ENCODE measurements around the gene PREX1.

Gene PREX1

GRCh38 chr20:48794816-48795457 is 32.9 kb downstream of the PREX1 start:
- no peaks in the 10 kb centered on the region for H3K27me3 ChIP-seq (ENCODE audit: control insufficient read depth, insufficient read depth, low read length)
- H3K4me3 ChIP-seq (ENCODE audit: low read depth, low read length), result no peak overlapping the region
- no peaks in the 10 kb centered on the region for H3K36me3 ChIP-seq (ENCODE audit: control insufficient read depth, insufficient read depth, low read length)
- H3K9me3 ChIP-seq (ENCODE audit: control insufficient read depth, insufficient read depth, low read length), result no peaks in the 10 kb centered on the region
- no peak overlapping the region for H3K9ac ChIP-seq (ENCODE audit: low read depth, low read length)
- H3K4me1 ChIP-seq (ENCODE audit: control insufficient read depth, insufficient read depth, low read length), result peaks cover 4% of the 10 kb centered on the region

- no peak overlapping the region for H3K4me3 ChIP-seq (ENCODE audit: low read depth, low read length)
- H3K36me3 ChIP-seq (ENCODE audit: control insufficient read depth, insufficient read depth, low read length), result no peaks in the 10 kb centered on the region
- no peaks in the 10 kb centered on the region for H3K9me3 ChIP-seq (ENCODE audit: control insufficient read depth, insufficient read depth, low read length)
- H3K9ac ChIP-seq (ENCODE audit: low read depth, low read length), result no peak overlapping the region
- H3K4me1 ChIP-seq (ENCODE audit: control insufficient read depth, insufficient read depth, low read length), result peaks cover 4% of the 10 kb centered on the region
- no peaks in the 10 kb centered on the region for H3K27me3 ChIP-seq (ENCODE audit: control insufficient read depth, insufficient read depth, low read length)
Observed at GRCh38 chr20:48794360-48794759, 33.4 kb downstream of the PREX1 start.

GRCh38 chr20:48793776-48794175 is 34.0 kb downstream of the PREX1 start:
- no peaks in the 10 kb centered on the region for H3K27me3 ChIP-seq (ENCODE audit: control insufficient read depth, insufficient read depth, low read length)
- no peaks in the 10 kb centered on the region for H3K9me3 ChIP-seq (ENCODE audit: control insufficient read depth, insufficient read depth, low read length)
- H3K4me1 ChIP-seq (ENCODE audit: control insufficient read depth, insufficient read depth, low read length), result peaks cover 4% of the 10 kb centered on the region
- H3K36me3 ChIP-seq (ENCODE audit: control insufficient read depth, insufficient read depth, low read length), result no peaks in the 10 kb centered on the region
- no peak overlapping the region for H3K4me3 ChIP-seq (ENCODE audit: low read depth, low read length)
- H3K9ac ChIP-seq (ENCODE audit: low read depth, low read length), result no peak overlapping the region

- no peaks in the 10 kb centered on the region for H3K4me1 ChIP-seq (ENCODE audit: control insufficient read depth, insufficient read depth, low read length)
- no peaks in the 10 kb centered on the region for H3K27me3 ChIP-seq (ENCODE audit: control insufficient read depth, insufficient read depth, low read length)
- no peak overlapping the region for H3K4me3 ChIP-seq (ENCODE audit: low read depth, low read length)
- no peaks in the 10 kb centered on the region for H3K9me3 ChIP-seq (ENCODE audit: control insufficient read depth, insufficient read depth, low read length)
- no peak overlapping the region for H3K9ac ChIP-seq (ENCODE audit: low read depth, low read length)
- no peaks in the 10 kb centered on the region for H3K36me3 ChIP-seq (ENCODE audit: control insufficient read depth, insufficient read depth, low read length)
Observed at GRCh38 chr20:48791666-48792071, 36.1 kb downstream of the PREX1 start.

- no peak overlapping the region for H3K9ac ChIP-seq (ENCODE audit: low read depth, low read length)
- H3K4me3 ChIP-seq (ENCODE audit: low read depth, low read length), result no peak overlapping the region
- no peaks in the 10 kb centered on the region for H3K4me1 ChIP-seq (ENCODE audit: control insufficient read depth, insufficient read depth, low read length)
- H3K9me3 ChIP-seq (ENCODE audit: control insufficient read depth, insufficient read depth, low read length), result no peaks in the 10 kb centered on the region
- no peaks in the 10 kb centered on the region for H3K27me3 ChIP-seq (ENCODE audit: control insufficient read depth, insufficient read depth, low read length)
- H3K36me3 ChIP-seq (ENCODE audit: control insufficient read depth, insufficient read depth, low read length), result no peaks in the 10 kb centered on the region
Observed at GRCh38 chr20:48791014-48791413, 36.8 kb downstream of the PREX1 start.

GRCh38 chr20:48790473-48791003 is 37.3 kb downstream of the PREX1 start:
- H3K4me3 ChIP-seq (ENCODE audit: low read depth, low read length), result no peak overlapping the region
- H3K27me3 ChIP-seq (ENCODE audit: control insufficient read depth, insufficient read depth, low read length), result no peaks in the 10 kb centered on the region
- no peak overlapping the region for H3K9ac ChIP-seq (ENCODE audit: low read depth, low read length)
- no peaks in the 10 kb centered on the region for H3K9me3 ChIP-seq (ENCODE audit: control insufficient read depth, insufficient read depth, low read length)
- H3K4me1 ChIP-seq (ENCODE audit: control insufficient read depth, insufficient read depth, low read length), result no peaks in the 10 kb centered on the region
- H3K36me3 ChIP-seq (ENCODE audit: control insufficient read depth, insufficient read depth, low read length), result no peaks in the 10 kb centered on the region

GRCh38 chr20:48789781-48790472 is 37.9 kb downstream of the PREX1 start:
- Histone ChIP-seq H3K9ac (ENCODE audit: low read depth, low read length) (no peak overlapping the region), H3K36me3 (ENCODE audit: control insufficient read depth, insufficient read depth, low read length) (no peaks in the 10 kb centered on the region), H3K27me3 (ENCODE audit: control insufficient read depth, insufficient read depth, low read length) (no peaks in the 10 kb centered on the region), H3K9me3 (ENCODE audit: control insufficient read depth, insufficient read depth, low read length) (no peaks in the 10 kb centered on the region), H3K4me1 (ENCODE audit: control insufficient read depth, insufficient read depth, low read length) (no peaks in the 10 kb centered on the region), H3K4me3 (ENCODE audit: low read depth, low read length) (no peak overlapping the region)

GRCh38 chr20:48789185-48789668 is 38.6 kb downstream of the PREX1 start:
- Histone ChIP-seq H3K36me3 (ENCODE audit: control insufficient read depth, insufficient read depth, low read length) (no peaks in the 10 kb centered on the region), H3K9me3 (ENCODE audit: control insufficient read depth, insufficient read depth, low read length) (no peaks in the 10 kb centered on the region), H3K27me3 (ENCODE audit: control insufficient read depth, insufficient read depth, low read length) (no peaks in the 10 kb centered on the region), H3K9ac (ENCODE audit: low read depth, low read length) (no peak overlapping the region), H3K4me1 (ENCODE audit: control insufficient read depth, insufficient read depth, low read length) (no peaks in the 10 kb centered on the region), H3K4me3 (ENCODE audit: low read depth, low read length) (no peak overlapping the region)

- Histone ChIP-seq H3K4me3 (ENCODE audit: low read depth, low read length) (no peak overlapping the region), H3K36me3 (ENCODE audit: control insufficient read depth, insufficient read depth, low read length) (no peaks in the 10 kb centered on the region), H3K9me3 (ENCODE audit: control insufficient read depth, insufficient read depth, low read length) (no peaks in the 10 kb centered on the region), H3K9ac (ENCODE audit: low read depth, low read length) (no peak overlapping the region), H3K4me1 (ENCODE audit: control insufficient read depth, insufficient read depth, low read length) (no peaks in the 10 kb centered on the region), H3K27me3 (ENCODE audit: control insufficient read depth, insufficient read depth, low read length) (no peaks in the 10 kb centered on the region)
Observed at GRCh38 chr20:48788486-48789072, 39.2 kb downstream of the PREX1 start.

GRCh38 chr20:48787861-48788375 is 39.9 kb downstream of the PREX1 start:
- Histone ChIP-seq H3K4me3 (ENCODE audit: low read depth, low read length) (no peak overlapping the region), H3K9me3 (ENCODE audit: control insufficient read depth, insufficient read depth, low read length) (no peaks in the 10 kb centered on the region), H3K9ac (ENCODE audit: low read depth, low read length) (no peak overlapping the region), H3K27me3 (ENCODE audit: control insufficient read depth, insufficient read depth, low read length) (no peaks in the 10 kb centered on the region), H3K4me1 (ENCODE audit: control insufficient read depth, insufficient read depth, low read length) (no peaks in the 10 kb centered on the region), H3K36me3 (ENCODE audit: control insufficient read depth, insufficient read depth, low read length) (no peaks in the 10 kb centered on the region)

- H3K36me3 ChIP-seq (ENCODE audit: control insufficient read depth, insufficient read depth, low read length), result no peaks in the 10 kb centered on the region
- no peaks in the 10 kb centered on the region for H3K4me1 ChIP-seq (ENCODE audit: control insufficient read depth, insufficient read depth, low read length)
- H3K27me3 ChIP-seq (ENCODE audit: control insufficient read depth, insufficient read depth, low read length), result no peaks in the 10 kb centered on the region
- H3K9me3 ChIP-seq (ENCODE audit: control insufficient read depth, insufficient read depth, low read length), result no peaks in the 10 kb centered on the region
- H3K9ac ChIP-seq (ENCODE audit: low read depth, low read length), result no peak overlapping the region
- no peak overlapping the region for H3K4me3 ChIP-seq (ENCODE audit: low read depth, low read length)
Observed at GRCh38 chr20:48786951-48787705, 40.7 kb downstream of the PREX1 start.
